Progenitor cell of endocrine pancreas (in vitro differentiated cells): Measurements from ENCODE around the gene SYT13. TPM values are rescaled to one million over a fixed set of nuclear protein-coding genes. Genes with fewer than 3 reads are reported as not detected.

Experiments used
- DNase-seq: peaks from one replicate; pipeline ENCODE4 v3.0.0; 2021; ENCODE audit warnings: low spot score; ENCODE audit not compliant: unreplicated experiment
- H3K27ac Mint-ChIP-seq: 2 replicates; pipeline ENCODE4 v1.8.0; 2021; ENCODE audit warnings: mild to moderate bottlenecking, moderate library complexity, mixed read lengths
- H3K27me3 Mint-ChIP-seq: 2 replicates; pipeline ENCODE4 v1.8.0; 2021; ENCODE audit warnings: mixed read lengths
- H3K36me3 Mint-ChIP-seq: 2 replicates; pipeline ENCODE4 v1.8.0; 2022; ENCODE audit warnings: mixed read lengths; ENCODE audit not compliant: insufficient read depth
- H3K4me1 Mint-ChIP-seq: 2 replicates; pipeline ENCODE4 v1.8.0; 2021; ENCODE audit warnings: low read depth, mixed read lengths
- H3K4me3 Mint-ChIP-seq: 2 replicates; pipeline ENCODE4 v1.8.0; 2021; ENCODE audit warnings: low read depth, mild to moderate bottlenecking, moderate library complexity, mixed read lengths
- H3K9me3 Mint-ChIP-seq: 2 replicates; pipeline ENCODE4 v1.8.0; 2021; ENCODE audit warnings: low read depth, mixed read lengths
- CTCF ChIP-seq: fragments of 200-600 bp; sonication (generic); IDR thresholded peaks from one replicate; pipeline ENCODE4 v1.5.0; 2021; ENCODE audit warnings: antibody characterized with exemption, mild to moderate bottlenecking; ENCODE audit not compliant: unreplicated experiment
- total RNA-seq: library from RNA; stranded (reverse); gene quantifications from 2 replicates; pipeline ENCODE4 v1.2.1, GENCODE V29; 2021

Gene SYT13
- total RNA-seq, 1 donor from 2014 or later = 24.5 TPM

GRCh38 chr11:45301537-45302246 lies 15.6 kb upstream of the SYT13 start:
- Mint-ChIP-seq H3K4me3 (no peak overlapping the region), H3K9me3 (no peaks in the 10 kb centered on the region), H3K4me1 (peaks cover 6% of the 10 kb centered on the region), H3K36me3 (no peaks in the 10 kb centered on the region), H3K27me3 (peaks cover 17% of the 10 kb centered on the region), H3K27ac (no peak overlapping the region)
- DNase-seq = no peak
- TF ChIP-seq CTCF = no peak

- no peak for DNase-seq
- Mint-ChIP-seq H3K4me3 (no peak overlapping the region), H3K9me3 (no peaks in the 10 kb centered on the region), H3K4me1 (peaks cover 6% of the 10 kb centered on the region), H3K36me3 (no peaks in the 10 kb centered on the region), H3K27ac (no peak overlapping the region), H3K27me3 (peaks cover 15% of the 10 kb centered on the region)
- no peak for TF ChIP-seq CTCF
Measured at GRCh38 chr11:45300715-45301114, 14.6 kb upstream of the SYT13 start.

GRCh38 chr11:45298718-45299117 lies 12.6 kb upstream of the SYT13 start:
- H3K27ac Mint-ChIP-seq = no peak overlapping the region
- DNase-seq = no peak
- H3K4me3 Mint-ChIP-seq = no peak overlapping the region
- H3K9me3 Mint-ChIP-seq = no peaks in the 10 kb centered on the region
- TF ChIP-seq CTCF = no peak
- no peaks in the 10 kb centered on the region for H3K36me3 Mint-ChIP-seq
- H3K27me3 Mint-ChIP-seq = peaks cover 12% of the 10 kb centered on the region
- H3K4me1 Mint-ChIP-seq = peaks cover 6% of the 10 kb centered on the region

GRCh38 chr11:45296075-45296474 lies 9.9 kb upstream of the SYT13 start:
- no peak for TF ChIP-seq CTCF
- no peak for DNase-seq
- H3K4me3 Mint-ChIP-seq = no peak overlapping the region
- peaks cover 5% of the 10 kb centered on the region for H3K4me1 Mint-ChIP-seq
- no peaks in the 10 kb centered on the region for H3K9me3 Mint-ChIP-seq
- no peaks in the 10 kb centered on the region for H3K36me3 Mint-ChIP-seq
- H3K27ac Mint-ChIP-seq = no peak overlapping the region
- peaks cover 5% of the 10 kb centered on the region for H3K27me3 Mint-ChIP-seq

- Mint-ChIP-seq H3K9me3 (no peaks in the 10 kb centered on the region), H3K4me3 (no peak overlapping the region), H3K4me1 (peaks cover 5% of the 10 kb centered on the region), H3K36me3 (no peaks in the 10 kb centered on the region), H3K27me3 (peaks cover 14% of the 10 kb centered on the region), H3K27ac (no peak overlapping the region)
- DNase-seq = no peak
- no peak for TF ChIP-seq CTCF
Measured at GRCh38 chr11:45294499-45294898, 8.4 kb upstream of the SYT13 start.
